Liver (tissue), 9 donors: Measurements from ENCODE around the gene CDC16. TPM values are rescaled to one million over a fixed set of nuclear protein-coding genes. Genes with fewer than 3 reads are reported as not detected.

Source experiments
- DNase-seq: peaks from one replicate; pipeline ENCODE4 v3.0.0-alpha.2; 2017; ENCODE audit warnings: low spot score
- H3K27ac ChIP-seq, 2 donors: one replicate each; pipeline ENCODE4 v1.7.0; 2013; ENCODE audit warnings: inconsistent platforms in 2 of 2, low read length in 2 of 2, control low read depth in 1 of 2, low read depth in 1 of 2, mild to moderate bottlenecking in 1 of 2
- H3K27me3 ChIP-seq, 4 donors: one replicate each; pipeline versions ENCODE4 v1.6.1 to v1.7.0; 2013; ENCODE audit warnings: low read length in 3 of 4, inconsistent platforms in 1 of 4, mild to moderate bottlenecking in 1 of 4, moderate library complexity in 1 of 4; ENCODE audit not compliant: control insufficient read depth in 4 of 4, insufficient read depth in 4 of 4
- H3K36me3 ChIP-seq, 4 donors: one replicate each; pipeline versions ENCODE4 v1.6.1 to v1.7.0; 2013; ENCODE audit warnings: low read length in 3 of 4, mild to moderate bottlenecking in 3 of 4, low read depth in 1 of 4, moderate library complexity in 1 of 4; ENCODE audit not compliant: control insufficient read depth in 4 of 4, insufficient read depth in 3 of 4
- H3K4me1 ChIP-seq, 4 donors: one replicate each; pipeline versions ENCODE4 v1.6.1 to v1.7.0; 2013; ENCODE audit warnings: low read length in 3 of 4, mild to moderate bottlenecking in 3 of 4, moderate library complexity in 1 of 4; ENCODE audit not compliant: control insufficient read depth in 4 of 4, insufficient read depth in 4 of 4
- H3K4me3 ChIP-seq, 3 donors: one replicate each; pipeline versions ENCODE4 v1.6.1 to v1.7.0; 2013; ENCODE audit warnings: low read length in 3 of 3, control low read depth in 1 of 3, low read depth in 1 of 3, mild to moderate bottlenecking in 1 of 3
- H3K9ac ChIP-seq, 2 donors: one replicate each; pipeline ENCODE4 v1.7.0; 2013; ENCODE audit warnings: low read length in 2 of 2, mild to moderate bottlenecking in 2 of 2, moderate library complexity in 2 of 2, control low read depth in 1 of 2, low read depth in 1 of 2
- H3K9me3 ChIP-seq, 4 donors: one replicate each; pipeline versions ENCODE4 v1.6.1 to v1.7.0; 2013; ENCODE audit warnings: low read length in 3 of 4; ENCODE audit not compliant: control insufficient read depth in 4 of 4
- CTCF ChIP-seq: fragments of 150-350 bp; IDR thresholded peaks from 2 replicates; pipeline ENCODE4 v1.5.1; 2017; ENCODE audit warnings: improper control_type of control experiment, low read depth, low read length; ENCODE audit not compliant: missing input control
- EGR1 ChIP-seq, 2 donors: IDR thresholded peaks; 2 replicates each; pipeline ENCODE4 v1.6.1; 2016 to 2018; ENCODE audit warnings: antibody characterized with exemption in 2 of 2, low read depth in 2 of 2
- FOXA1 ChIP-seq: IDR thresholded peaks from 2 replicates; pipeline ENCODE4 v1.6.1; 2016; ENCODE audit warnings: antibody characterized with exemption
- FOXA2 ChIP-seq: IDR thresholded peaks from 2 replicates; pipeline ENCODE4 v1.6.1; 2016; ENCODE audit warnings: antibody characterized with exemption
- GABPA ChIP-seq, 2 donors: IDR thresholded peaks in 1 of 2; conservative IDR thresholded peaks in 1 of 2; 2 replicates each; pipeline ENCODE4 v1.6.1; 2016; ENCODE audit warnings: antibody characterized with exemption in 2 of 2, mild to moderate bottlenecking in 1 of 2, moderate library complexity in 1 of 2
- HNF4A ChIP-seq, 2 donors: conservative IDR thresholded peaks; 2 replicates each; pipeline ENCODE4 v1.6.1; 2016; ENCODE audit warnings: antibody characterized with exemption in 2 of 2, mild to moderate bottlenecking in 2 of 2
- HNF4G ChIP-seq: IDR thresholded peaks from 2 replicates; pipeline ENCODE4 v1.6.1; 2016; ENCODE audit warnings: antibody characterized with exemption
- JUND ChIP-seq, 2 donors: IDR thresholded peaks; 2 replicates each; pipeline ENCODE4 v1.6.1; 2016; ENCODE audit warnings: antibody characterized with exemption in 2 of 2
- MAX ChIP-seq: IDR thresholded peaks from 2 replicates; pipeline ENCODE4 v1.6.1; 2016; ENCODE audit warnings: antibody characterized with exemption
- NR2F2 ChIP-seq: IDR thresholded peaks from 2 replicates; pipeline ENCODE4 v1.6.1; 2016; ENCODE audit warnings: antibody characterized with exemption
- RAD21 ChIP-seq, 2 donors: IDR thresholded peaks; 2 replicates each; pipeline ENCODE4 v1.6.1; 2016; ENCODE audit warnings: antibody characterized with exemption in 2 of 2, mild to moderate bottlenecking in 2 of 2
- REST ChIP-seq: IDR thresholded peaks from 2 replicates; pipeline ENCODE4 v1.6.1; 2016; ENCODE audit warnings: antibody characterized with exemption, mild to moderate bottlenecking
- RXRA ChIP-seq, 2 donors: IDR thresholded peaks; 2 replicates each; pipeline ENCODE4 v1.6.1; 2017 to 2018; ENCODE audit warnings: antibody characterized with exemption in 2 of 2, mild to moderate bottlenecking in 1 of 2
- SP1 ChIP-seq: IDR thresholded peaks from 2 replicates; pipeline ENCODE4 v1.6.1; 2018; ENCODE audit warnings: antibody characterized with exemption, mild to moderate bottlenecking
- TAF1 ChIP-seq: conservative IDR thresholded peaks from 2 replicates; pipeline ENCODE4 v1.6.1; 2016; ENCODE audit warnings: antibody characterized with exemption, mild to moderate bottlenecking
- YY1 ChIP-seq: IDR thresholded peaks from 2 replicates; pipeline ENCODE4 v1.6.1; 2016; ENCODE audit warnings: antibody characterized with exemption, mild to moderate bottlenecking
- ZBTB33 ChIP-seq: IDR thresholded peaks from 2 replicates; pipeline ENCODE4 v1.6.1; 2016; ENCODE audit warnings: antibody characterized with exemption
- WGBS: extraction: QIAGEN DNeasy Blood & Tissue Kit; methylation state at CpG from one replicate; pipeline ENCODE4 v1.1.7; 2013; 5-methylcytosine and 5-hydroxymethylcytosine counted together
- polyA plus RNA-seq, 2 donors: library from polyadenylated mRNA; stranded (reverse) in 1 of 2; unstranded in 1 of 2; fragments of 200-250 nt in 1 of 2; fragments of >200 nt in 1 of 2; fragmentation: Nextera tagmentation in 1 of 2; extraction: Ambion mirVana in 1 of 2; gene quantifications; one replicate each; pipeline versions ENCODE4 v1.2.1 to v1.2.3, GENCODE V29; 2013 to 2015
- total RNA-seq, 2 donors: library from RNA; depleted of rRNA; stranded (reverse); fragments of >200 nt; gene quantifications; one replicate each; pipeline ENCODE4 v1.2.3, GENCODE V29; 2014
- donor health status: healthy.
- donor health status: healthy.
- donor health status: healthy.
- donor health status: healthy.
- donor health status: healthy.

CDC16 gene
- total and polyA plus RNA-seq, 4 donors, result 23.0 to 38.7 (median 30.8) TPM

GRCh38 chr13:114272977-114273376 lies 38.3 kb downstream of the CDC16 start:
- Histone ChIP-seq H3K27me3 (no peaks in the 10 kb centered on the region), H3K9ac (no peak overlapping the region), H3K36me3 (peaks cover 4 to 38% (median 31%) of the 10 kb centered on the region in 4 donors), H3K9me3 (no peaks in the 10 kb centered on the region), H3K27ac (no peak overlapping the region), H3K4me1 (no peaks in the 10 kb centered on the region), H3K4me3 (no peak overlapping the region)
- no peak for TF ChIP-seq FOXA2
- no peak for TF ChIP-seq YY1
- no peak for TF ChIP-seq RXRA (IDR thresholded peaks at IDR 0.05)
- TF ChIP-seq HNF4A (conservative IDR thresholded peaks at IDR 0.05), result no peak
- no peak for TF ChIP-seq GABPA (IDR thresholded peaks at IDR 0.05 in 1 of 2, conservative IDR thresholded peaks at IDR 0.05 in 1 of 2)
- no peak for TF ChIP-seq NR2F2
- no peak for TF ChIP-seq TAF1
- TF ChIP-seq REST, result no peak
- no peak for TF ChIP-seq SP1
- TF ChIP-seq FOXA1, result no peak
- TF ChIP-seq EGR1 (IDR thresholded peaks at IDR 0.05; ENCODE audit: low read depth in 2 of 2), result no peak
- TF ChIP-seq ZBTB33, result no peak
- no peak for TF ChIP-seq MAX
- no peak for TF ChIP-seq RAD21 (IDR thresholded peaks at IDR 0.05)
- TF ChIP-seq HNF4G, result no peak
- 59% methylated on average over 2 of the region's 2 CpGs for WGBS
- DNase-seq, result no peak

- H3K36me3 ChIP-seq, result peaks cover 2 to 19% (median 15%) of the 10 kb centered on the region in 4 donors
- no peak overlapping the region for H3K4me3 ChIP-seq
- H3K27ac ChIP-seq, result no peak overlapping the region
- H3K27me3 ChIP-seq, result no peaks in the 10 kb centered on the region
- H3K4me1 ChIP-seq, result peaks cover 0 to 3% (median 2%) of the 10 kb centered on the region in 4 donors
- 91% methylated on average over 7 of the region's 7 CpGs for WGBS
- DNase-seq, result no peak
- no peaks in the 10 kb centered on the region for H3K9me3 ChIP-seq
- H3K9ac ChIP-seq, result no peak overlapping the region
- TF ChIP-seq TAF1, result no peak
- TF ChIP-seq ZBTB33, result no peak
- TF ChIP-seq FOXA2, result no peak
- no peak for TF ChIP-seq REST
- no peak for TF ChIP-seq EGR1 (IDR thresholded peaks at IDR 0.05; ENCODE audit: low read depth in 2 of 2)
- TF ChIP-seq FOXA1, result no peak
- TF ChIP-seq YY1, result no peak
- no peak for TF ChIP-seq MAX
- TF ChIP-seq JUND (IDR thresholded peaks at IDR 0.05), result no peak
- no peak for TF ChIP-seq CTCF
- no peak for TF ChIP-seq GABPA (IDR thresholded peaks at IDR 0.05 in 1 of 2, conservative IDR thresholded peaks at IDR 0.05 in 1 of 2)
- no peak for TF ChIP-seq RXRA (IDR thresholded peaks at IDR 0.05)
- no peak for TF ChIP-seq SP1
- TF ChIP-seq HNF4G, result no peak
- TF ChIP-seq RAD21 (IDR thresholded peaks at IDR 0.05), result no peak
- no peak for TF ChIP-seq NR2F2
These were observed 40.6 kb downstream of the CDC16 start for GRCh38 chr13:114275304-114275703.
